ELF-1 (cell line): ENCODE results near the gene NHLRC2.

Experiments
- DNase-seq: peaks from one replicate; pipeline ENCODE4 v3.0.0-alpha.2; 2016; ENCODE audit warnings: low read depth, low spot score

The NHLRC2 gene

GRCh38 chr10:113865901-113866300 is 11.4 kb downstream of the NHLRC2 start:
- DNase-seq = no peak

GRCh38 chr10:113866551-113867394 is 12.3 kb downstream of the NHLRC2 start:
- DNase-seq = no peak

- DNase-seq = no peak
Measured at GRCh38 chr10:113867904-113868303, 13.4 kb downstream of the NHLRC2 start.

- no peak for DNase-seq
Measured at GRCh38 chr10:113869789-113870188, 15.3 kb downstream of the NHLRC2 start.

- no peak for DNase-seq
Measured at GRCh38 chr10:113872139-113873030, 17.9 kb downstream of the NHLRC2 start.

GRCh38 chr10:113875212-113875611 is 20.8 kb downstream of the NHLRC2 start:
- no peak for DNase-seq

GRCh38 chr10:113876461-113876860 is 22.0 kb downstream of the NHLRC2 start:
- DNase-seq = no peak

GRCh38 chr10:113879691-113880090 is 25.2 kb downstream of the NHLRC2 start:
- DNase-seq = no peak

GRCh38 chr10:113880236-113880635 is 25.8 kb downstream of the NHLRC2 start:
- DNase-seq = no peak

GRCh38 chr10:113882240-113882639 is 27.8 kb downstream of the NHLRC2 start:
- DNase-seq = no peak

GRCh38 chr10:113889911-113890310 is 35.5 kb downstream of the NHLRC2 start:
- DNase-seq = no peak

GRCh38 chr10:113890769-113891168 is 36.3 kb downstream of the NHLRC2 start:
- DNase-seq = no peak

- peak; percentile 17 for DNase-seq
Measured at GRCh38 chr10:113891476-113891875, 37.0 kb downstream of the NHLRC2 start.

- no peak for DNase-seq
Measured at GRCh38 chr10:113893570-113893969, 39.1 kb downstream of the NHLRC2 start.

- DNase-seq = no peak
Measured at GRCh38 chr10:113894581-113894980, 40.1 kb downstream of the NHLRC2 start.

GRCh38 chr10:113895018-113895417 is 40.6 kb downstream of the NHLRC2 start:
- no peak for DNase-seq

- DNase-seq = no peak
Measured at GRCh38 chr10:113897693-113898618, 43.5 kb downstream of the NHLRC2 start.

GRCh38 chr10:113899952-113900598 is 45.6 kb downstream of the NHLRC2 start:
- no peak for DNase-seq

GRCh38 chr10:113905756-113906155 is 51.3 kb downstream of the NHLRC2 start:
- DNase-seq = no peak

- no peak for DNase-seq
Measured at GRCh38 chr10:113907166-113907565, 52.7 kb downstream of the NHLRC2 start.

- no peak for DNase-seq
Measured at GRCh38 chr10:113908236-113908635, 53.8 kb downstream of the NHLRC2 start.
